SHP77 treated with DMSO at 0.1 percent for 48 hours (cell line): ENCODE data around the gene SCGB3A1.

Source experiments
- DNase-seq: peaks from one replicate; lab custom pipeline; 2025; lab: John Stamatoyannopoulos, UW

The SCGB3A1 gene

GRCh38 chr5:180625125-180625790 is 34.0 kb upstream of the SCGB3A1 start:
- no peak for DNase-seq

DNA sequence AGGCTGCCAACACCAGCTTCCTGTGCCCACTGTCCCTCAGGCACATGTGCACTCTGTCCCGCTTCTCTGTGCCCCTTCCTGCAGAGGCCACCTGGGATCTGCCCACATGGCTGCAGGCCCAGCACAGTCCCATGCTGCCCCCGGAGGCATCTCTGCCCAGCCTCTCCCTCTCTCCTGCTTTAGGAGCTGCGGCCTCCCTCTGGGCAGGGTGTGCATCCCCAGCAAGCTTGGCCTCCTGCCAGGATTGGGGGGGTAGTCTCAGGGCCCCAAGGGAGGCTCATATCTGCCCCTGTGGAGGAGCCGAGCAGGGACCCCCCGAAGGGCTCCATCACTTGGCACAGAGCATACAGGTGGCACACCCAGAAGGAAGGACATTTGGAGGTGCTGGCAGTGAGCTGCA is 33.3 kb upstream of the SCGB3A1 start:
- DNase-seq = no peak

GRCh38 chr5:180623844-180624243 is 32.5 kb upstream of the SCGB3A1 start:
- no peak for DNase-seq

DNA sequence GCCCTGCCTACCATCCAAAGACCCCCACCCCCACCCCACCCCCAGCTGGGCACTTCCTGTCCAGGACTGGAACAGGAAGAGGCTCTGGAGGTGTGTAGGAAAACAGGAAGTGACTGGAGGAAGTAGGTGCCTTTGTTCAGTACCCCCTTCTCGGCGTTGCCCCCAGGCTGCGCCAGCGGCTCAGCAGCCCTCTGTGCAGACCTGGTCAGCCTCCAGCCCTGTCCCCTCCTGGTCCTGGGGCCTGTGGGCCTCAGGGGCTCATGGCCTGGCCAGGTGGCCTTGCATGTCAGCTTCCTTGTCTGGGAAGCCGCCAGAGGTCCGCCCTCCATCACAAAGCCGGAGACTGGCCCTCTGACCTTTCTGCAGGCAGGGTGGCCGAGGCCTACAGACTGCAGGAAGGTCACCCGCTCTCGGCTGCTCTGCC is 32.1 kb upstream of the SCGB3A1 start:
- DNase-seq = no peak

GRCh38 chr5:180622910-180623309 is 31.6 kb upstream of the SCGB3A1 start:
- no peak for DNase-seq

DNA sequence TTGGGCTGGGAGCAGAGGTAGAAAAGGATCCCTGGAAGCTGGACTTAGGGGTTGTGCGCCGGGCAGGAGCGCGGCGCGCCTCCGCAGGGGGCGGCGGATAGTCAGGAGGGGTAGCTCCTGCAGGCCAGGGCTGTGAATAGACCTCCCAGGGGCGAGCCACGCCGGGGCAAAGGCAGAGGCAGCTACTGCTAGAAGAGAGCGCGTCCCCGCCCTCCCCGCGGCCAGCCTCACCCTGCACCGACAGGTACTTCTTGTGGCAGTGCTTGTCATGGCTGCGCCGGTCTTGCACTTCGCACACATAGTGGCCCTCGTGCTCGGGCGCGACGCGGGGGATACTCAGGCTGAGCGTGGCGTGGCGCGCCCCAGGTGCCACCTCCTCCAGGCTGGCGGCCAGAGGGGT is 30.0 kb upstream of the SCGB3A1 start:
- no peak for DNase-seq

DNA sequence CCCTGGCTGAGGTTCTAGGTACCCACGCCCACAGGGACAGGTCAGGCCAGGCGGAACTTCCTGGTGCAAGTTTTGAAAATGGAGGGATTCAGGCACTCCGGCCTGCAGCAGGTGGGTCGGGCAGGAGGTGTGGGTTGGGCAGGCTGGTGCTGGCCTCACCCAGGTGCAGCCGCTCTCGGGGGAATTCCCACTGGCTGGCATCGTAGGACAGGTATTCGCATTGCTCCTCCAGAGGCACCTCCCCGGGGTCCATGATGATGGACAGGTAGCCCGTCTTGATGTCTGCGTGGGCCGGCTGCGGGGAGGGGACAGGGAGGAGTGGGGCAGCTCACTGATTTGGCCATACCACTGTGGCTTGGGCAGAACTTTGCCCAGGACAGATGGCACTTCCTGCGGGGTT is 28.7 kb upstream of the SCGB3A1 start:
- DNase-seq = no peak

- DNase-seq = no peak
Observed at GRCh38 chr5:180619563-180619915, 28.2 kb upstream of the SCGB3A1 start.

- DNase-seq = no peak
Observed at GRCh38 chr5:180618829-180619562, 27.7 kb upstream of the SCGB3A1 start.

DNA sequence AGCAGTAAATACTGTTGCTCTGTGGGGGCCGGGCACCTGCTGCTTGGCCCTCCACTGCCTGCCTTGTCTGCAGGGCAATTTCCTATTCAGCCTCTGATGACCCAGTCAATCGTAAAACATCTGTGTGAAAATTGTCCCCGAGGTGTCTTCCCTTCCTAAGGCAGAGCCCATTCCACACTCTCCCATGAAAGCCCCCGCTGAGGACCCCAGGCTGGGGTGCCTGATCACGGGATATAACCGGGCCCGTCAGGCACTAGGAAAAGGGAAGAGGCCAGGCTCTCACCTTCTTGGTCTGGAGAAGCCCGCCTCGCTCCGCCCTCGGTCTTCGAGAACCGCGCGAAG is 27.2 kb upstream of the SCGB3A1 start:
- DNase-seq = no peak

- no peak for DNase-seq
Observed at GRCh38 chr5:180613814-180614188, 22.5 kb upstream of the SCGB3A1 start.

GRCh38 chr5:180613188-180613813 is 22.0 kb upstream of the SCGB3A1 start:
- DNase-seq = no peak

- no peak for DNase-seq
Observed at GRCh38 chr5:180612683-180613082, 21.4 kb upstream of the SCGB3A1 start.

GRCh38 chr5:180611140-180611850 is 20.0 kb upstream of the SCGB3A1 start:
- peak; percentile 59 for DNase-seq

DNA sequence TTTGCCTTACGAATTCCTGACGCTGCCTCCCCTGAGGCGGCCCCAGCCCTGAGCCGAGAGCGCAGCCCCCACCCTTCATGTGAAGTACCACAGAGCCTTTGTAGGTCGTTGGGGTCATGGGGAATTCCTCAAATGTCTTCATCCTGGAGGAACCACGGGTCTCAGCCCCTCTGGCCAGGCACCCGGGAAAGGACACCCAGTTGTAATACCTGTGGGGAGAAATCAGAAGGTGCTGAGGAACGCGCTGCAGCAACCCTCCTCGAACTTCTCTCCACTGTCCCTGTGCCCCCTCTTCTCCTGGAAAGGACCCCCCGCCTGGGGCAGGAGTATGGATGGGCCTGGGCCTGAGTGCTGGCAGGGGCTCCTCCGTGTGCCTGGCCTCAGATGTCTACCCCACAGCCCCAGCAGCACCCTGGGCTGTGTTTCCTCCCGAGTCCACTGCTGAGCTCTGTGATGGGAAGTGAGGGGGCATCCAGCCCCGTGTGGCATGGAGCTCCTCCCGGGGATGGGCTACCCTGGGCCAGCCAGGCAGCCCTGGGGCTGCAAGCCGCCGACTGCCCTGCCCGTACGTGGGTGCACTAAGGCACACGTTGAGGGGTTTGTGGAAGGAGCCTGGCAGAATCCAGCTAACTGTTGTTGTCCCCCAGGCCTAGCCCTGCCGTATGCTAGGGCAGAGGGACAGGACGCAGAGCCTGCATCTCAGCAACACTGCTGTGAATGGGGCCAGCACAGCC is 18.7 kb upstream of the SCGB3A1 start:
- no peak for DNase-seq

DNA sequence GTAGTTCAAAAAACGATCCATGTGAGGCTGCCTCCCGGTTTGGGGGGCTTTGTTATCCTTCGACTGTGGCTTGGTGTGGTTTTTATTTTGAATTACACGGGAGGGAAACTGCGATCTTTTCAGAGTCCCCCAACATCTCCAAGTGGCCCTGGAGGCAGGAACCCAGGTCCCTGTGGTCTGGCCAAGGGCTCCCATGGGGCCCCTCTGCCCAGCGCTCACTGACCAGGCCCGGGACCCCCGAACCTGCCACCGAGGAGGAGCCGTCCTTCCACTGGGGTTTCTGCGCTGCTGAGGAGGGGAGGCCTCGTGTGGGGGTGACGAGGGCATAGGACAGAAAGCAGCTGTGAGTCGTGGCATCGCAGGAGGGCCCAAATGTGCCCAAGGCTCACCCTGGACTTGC is 18.1 kb upstream of the SCGB3A1 start:
- no peak for DNase-seq

DNA sequence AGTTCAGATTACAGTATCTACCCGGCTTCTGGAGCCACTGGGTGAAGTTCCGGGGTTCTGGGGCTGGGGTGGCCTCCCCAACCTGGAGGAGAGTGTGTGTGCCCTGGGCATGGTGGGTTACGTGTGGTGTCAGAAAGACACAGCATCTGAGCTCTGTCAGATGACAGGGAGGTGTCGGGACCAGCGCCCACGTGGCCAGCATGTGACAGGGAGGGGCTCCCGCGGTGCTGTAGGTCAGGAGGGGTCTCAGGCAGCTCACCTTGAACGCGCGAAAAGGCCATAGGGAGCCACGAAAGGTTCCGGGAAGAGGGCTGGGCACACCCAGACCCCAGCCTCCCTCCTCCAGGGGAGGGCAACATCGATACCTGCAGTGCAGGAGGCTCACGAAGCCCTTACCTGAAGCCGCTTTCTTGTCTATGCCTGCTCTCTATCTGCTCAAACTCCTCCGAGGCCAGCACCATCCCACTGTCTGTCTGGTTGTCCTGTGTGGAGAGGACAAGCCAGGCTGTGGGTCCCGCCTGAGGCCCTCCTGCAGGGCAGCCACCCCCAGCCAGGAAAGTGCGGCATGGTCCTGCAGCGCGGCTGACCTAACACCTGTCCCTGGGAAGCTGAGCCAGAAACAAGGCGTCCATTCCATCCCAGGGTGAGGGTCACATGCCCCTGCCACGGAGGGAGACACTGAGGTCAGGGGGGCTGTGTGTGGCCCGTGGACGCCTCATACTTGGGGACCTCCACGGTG is 17.4 kb upstream of the SCGB3A1 start:
- no peak for DNase-seq

DNA sequence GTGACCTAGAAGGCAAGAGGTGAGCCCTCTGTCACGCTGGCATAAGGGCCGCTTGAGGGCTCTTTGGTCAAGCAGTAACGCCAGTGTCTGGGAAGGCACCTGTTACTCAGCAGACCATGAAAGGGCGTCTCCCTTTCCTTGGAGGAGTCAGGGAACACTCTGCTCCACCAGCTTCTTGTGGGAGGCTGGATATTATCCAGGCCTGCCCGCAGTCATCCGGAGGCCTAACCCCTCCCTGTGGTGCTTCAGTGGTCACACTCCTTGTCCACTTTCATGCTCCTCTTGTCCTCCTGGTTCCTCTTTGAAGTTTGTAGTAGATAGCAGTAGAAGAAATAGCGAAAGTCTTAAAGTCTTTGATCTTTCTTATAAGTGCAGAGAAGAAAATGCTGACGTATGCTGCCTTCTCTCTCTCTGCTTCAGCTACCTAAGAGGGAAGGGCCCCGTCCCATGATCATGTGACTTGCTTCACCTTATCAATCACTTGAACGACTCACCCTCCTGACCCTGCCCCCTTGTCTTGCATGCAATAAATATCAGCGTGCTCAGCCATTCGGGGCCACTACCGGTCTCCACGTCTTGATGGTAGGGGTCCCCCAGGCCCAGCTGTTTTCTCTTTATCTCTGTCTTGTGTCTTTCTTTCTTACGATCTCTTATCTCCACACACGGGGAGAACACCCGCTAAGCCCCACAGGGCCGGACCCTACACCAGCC is 16.7 kb upstream of the SCGB3A1 start:
- DNase-seq = no peak

GRCh38 chr5:180606215-180606785 is 15.0 kb upstream of the SCGB3A1 start:
- no peak for DNase-seq

DNA sequence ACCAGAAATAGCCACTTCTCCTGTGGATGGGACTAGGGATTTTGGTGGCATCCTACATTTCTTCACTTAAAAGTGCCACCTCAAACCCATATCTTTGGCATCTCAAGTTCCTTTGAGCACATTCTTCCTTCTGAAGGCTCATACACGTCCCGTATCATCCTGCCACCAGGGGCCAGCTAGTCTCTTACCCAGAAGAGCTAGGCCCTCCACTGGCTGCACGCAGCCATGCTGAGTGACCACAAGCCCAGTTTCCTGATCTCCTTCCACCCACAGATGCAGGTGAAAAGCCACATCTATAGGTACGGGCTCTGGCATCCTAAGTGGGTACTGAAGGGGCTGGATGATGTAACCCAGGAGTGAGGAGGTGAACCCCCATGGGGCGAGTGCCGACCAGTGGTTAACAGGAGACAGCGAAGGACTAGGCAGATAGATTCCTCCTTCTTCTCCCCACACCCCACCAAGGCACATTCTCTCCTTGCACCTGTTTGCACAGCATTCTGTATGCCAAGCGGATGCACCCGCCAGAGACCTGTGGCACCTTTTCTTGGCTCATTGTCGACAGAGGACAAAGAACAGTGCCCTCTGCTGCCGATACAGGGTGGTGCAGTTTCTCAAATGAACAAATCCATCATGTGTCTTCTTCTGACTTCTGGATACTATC is 14.4 kb upstream of the SCGB3A1 start:
- peak; percentile 32 for DNase-seq
